Endothelial cell of umbilical vein (primary cell): ENCODE results near the gene ACSL4. TPM values are rescaled to one million over a fixed set of nuclear protein-coding genes. Genes with fewer than 3 reads are reported as not detected.
A peak's percentile ranks its signal among the peaks of the same experiment; 100 is the strongest.

Source experiments
- Bru-seq: library from RNA; stranded (reverse); fragments of 400-500 nt; gene quantifications from one replicate; lab custom pipeline; 2021; lab: Mats Ljungman, UMichigan
- BruChase-seq, 2 experiments: library from RNA; stranded (reverse); fragments of 400-500 nt; gene quantifications; one replicate each; lab custom pipeline; 2021; lab: Mats Ljungman, UMichigan
- BruUV-seq: library from RNA; stranded (reverse); fragments of 400-500 nt; replicated peaks from 2 replicates; lab custom pipeline; 2021; lab: Mats Ljungman, UMichigan
- CTCF ChIA-PET: fragments of 300-600, 350-600 bp; sonication (Branson Sonifier 250); formaldehyde crosslinking; loops from one replicate; lab custom pipeline; 2021; ENCODE audit warnings: antibody characterized with exemption, inconsistent platforms; lab: Charles Lee
- POLR2A ChIA-PET: fragments of 300-600, 350-600 bp; sonication (Branson Sonifier 250); formaldehyde crosslinking; loops from one replicate; lab custom pipeline; 2021; ENCODE audit warnings: antibody characterized with exemption, inconsistent platforms; lab: Charles Lee
- DNase-seq: peaks from one replicate; pipeline ENCODE4 v3.0.0-alpha.2; 2011; ENCODE audit warnings: low read depth, low spot score
- FAIRE-seq: peaks from 2 replicates; lab custom pipeline; 2011; peaks lifted over from hg19 to GRCh38; lab: Jason Lieb, UNC
- H2AFZ ChIP-seq: 2 replicates; pipeline ENCODE4 v1.6.0; 2012; ENCODE audit warnings: low read depth, low read length, control low read depth, inconsistent platforms
- H3K27ac ChIP-seq: 2 replicates; pipeline ENCODE4 v1.5.1; 2011; ENCODE audit warnings: low read depth, mild to moderate bottlenecking, control low read depth, low read length, moderate library complexity; ENCODE audit not compliant: insufficient read depth
- H3K27me3 ChIP-seq, 2 experiments: 2 replicates each; pipeline versions ENCODE4 v1.6.0 to v1.6.1; 2011; ENCODE audit warnings: low read length in 2 of 2, mixed read lengths in 1 of 2; ENCODE audit not compliant: control insufficient read depth in 2 of 2, insufficient read depth in 2 of 2
- H3K36me3 ChIP-seq, 2 experiments: 2 replicates in 1 of 2; 3 replicates in 1 of 2; pipeline ENCODE4 v1.5.1; 2011; ENCODE audit warnings: low read length in 2 of 2, mild to moderate bottlenecking in 1 of 2, moderate library complexity in 1 of 2; ENCODE audit not compliant: control insufficient read depth in 2 of 2, insufficient read depth in 2 of 2; ENCODE audit errors: extremely low read depth in 1 of 2
- H3K4me1 ChIP-seq: 3 replicates; pipeline ENCODE4 v1.5.1; 2011; ENCODE audit warnings: mild to moderate bottlenecking, low read length; ENCODE audit not compliant: control insufficient read depth, insufficient read depth; ENCODE audit errors: extremely low read depth
- H3K4me2 ChIP-seq: 2 replicates; pipeline ENCODE4 v1.6.1; 2011; ENCODE audit warnings: low read length, control low read depth, mixed read lengths; ENCODE audit not compliant: insufficient read depth
- H3K4me3 ChIP-seq, 3 experiments: fragments of 200-600 bp in 1 of 3; sonication (generic), shearing (Covaris generic) in 1 of 3; replicated peaks in 1 of 3; 2 replicates each; pipeline ENCODE4 v1.5.1; 2011 to 2016; ENCODE audit warnings: control low read depth in 3 of 3, low read length in 3 of 3, mild to moderate bottlenecking in 2 of 3, inconsistent platforms in 1 of 3, low read depth in 1 of 3, moderate library complexity in 1 of 3; ENCODE audit not compliant: insufficient read depth in 1 of 3
- H3K79me2 ChIP-seq: 2 replicates; pipeline ENCODE4 v1.6.0; 2012; ENCODE audit warnings: low read length, inconsistent platforms; ENCODE audit not compliant: control insufficient read depth, insufficient read depth
- H3K9ac ChIP-seq: replicated peaks from 2 replicates; pipeline ENCODE3; 2011; ENCODE audit warnings: low read length, control low read depth; ENCODE audit not compliant: insufficient read depth; ENCODE audit errors: extremely low read depth
- H3K9me1 ChIP-seq: replicated peaks from 3 replicates; pipeline ENCODE4 v1.6.0; 2011; ENCODE audit warnings: mild to moderate bottlenecking, low read length; ENCODE audit not compliant: control insufficient read depth, insufficient read depth; ENCODE audit errors: extremely low read depth
- H3K9me3 ChIP-seq: replicated peaks from 2 replicates; pipeline ENCODE4 v1.5.1; 2012; ENCODE audit warnings: low read length, inconsistent platforms; ENCODE audit not compliant: control insufficient read depth, insufficient read depth
- H4K20me1 ChIP-seq: replicated peaks from 2 replicates; pipeline ENCODE3; 2011; ENCODE audit warnings: mild to moderate bottlenecking, low read length; ENCODE audit not compliant: control insufficient read depth, insufficient read depth; ENCODE audit errors: extremely low read depth
- POLR2A ChIP-seq: IDR thresholded peaks from 2 replicates; pipeline ENCODE4 v1.6.1; 2012; ENCODE audit warnings: low read depth, mild to moderate bottlenecking, control low read depth, low read length
- POLR2AphosphoS5 ChIP-seq: IDR thresholded peaks from 2 replicates; pipeline ENCODE4 v1.6.1; 2012; ENCODE audit warnings: low read depth, mild to moderate bottlenecking, control low read depth, low read length, moderate library complexity; ENCODE audit not compliant: insufficient read depth
- dilution Hi-C: fragments of 300-500 bp; cut with MboI; formaldehyde crosslinking; loops from one replicate; pipeline ENCODE4 v1.15.0; 2019; ENCODE audit warnings: low sequenced_read_pairs; ENCODE audit not compliant: extremely low pct_ligation_motif_present
- intact Hi-C: fragments of 100-400 bp; cut with micrococcal nuclease; formaldehyde crosslinking; loops from one replicate; pipeline ENCODE4 v1.10.0; 2022
- long read RNA-seq: library from polyadenylated mRNA; stranded (forward); transcript quantifications from one replicate; pipeline ENCODE4 v2.0.0, GENCODE V29; 2021
- polyA minus RNA-seq, 3 experiments: library from RNA; depleted of rRNA, polyadenylated mRNA; stranded (reverse); fragments of >200 nt; gene quantifications; 1 replicate in 1 of 3; 2 replicates in 2 of 3; pipeline ENCODE4 v1.2.3, GENCODE V29; 2011
- polyA plus RNA-seq, 4 experiments: library from polyadenylated mRNA; depleted of rRNA in 3 of 4; stranded (reverse) in 3 of 4; unstranded in 1 of 4; fragments of >200 nt; gene quantifications; 2 replicates each; pipeline versions ENCODE4 v1.2.1 to v1.2.3, GENCODE V29; 2011 to 2012; ENCODE audit warnings: missing spikeins in 1 of 4
- total RNA-seq: library from RNA; stranded (reverse); gene quantifications from 2 replicates; pipeline ENCODE4 v1.2.3, GENCODE V29; 2021
- TF ChIP-seq, protein P1 (sequence below), 2 donors: IDR thresholded peaks; 1 replicate in 1 of 2; 2 replicates in 1 of 2; pipeline ENCODE4 v1.5.1; 2011; ENCODE audit warnings: low read length in 2 of 2, mild to moderate bottlenecking in 2 of 2, moderate library complexity in 2 of 2, control low read depth in 1 of 2, inconsistent platforms in 1 of 2, low read depth in 1 of 2; ENCODE audit not compliant: insufficient read depth in 1 of 2; ENCODE audit errors: extremely low read depth in 1 of 2

ACSL4 gene
- total RNA-seq: 85.5 and 88.9 TPM in 2 replicates
- polyA plus RNA-seq: 16.1 and 20.7 TPM in 2 replicates
- 24.8 and 24.9 TPM in 2 replicates for polyA plus RNA-seq (2011; cell fraction: cytosol; rRNA removed)
- 28.2 and 33.4 TPM in 2 replicates for polyA plus RNA-seq (2011; cell fraction: nucleus; rRNA removed)
- 49.5 and 76.1 TPM in 2 replicates for polyA plus RNA-seq (2012)
- polyA minus RNA-seq: 83.0 and 105 TPM in 2 replicates
- polyA minus RNA-seq (2011; cell fraction: cytosol; rRNA and poly(A)+ RNA removed): 29.6 TPM
- 40.5 and 53.7 TPM in 2 replicates for polyA minus RNA-seq (2011; cell fraction: nucleus; rRNA and poly(A)+ RNA removed)
- Bru-seq, nascent RNA: percentile 92 among the genes with signal in this experiment
- percentile 94 among the genes with signal in this experiment for BruChase-seq, experiment 1, labeled RNA remaining after a 6-hour chase
- percentile 94 among the genes with signal in this experiment for BruChase-seq, experiment 2, labeled RNA remaining after a 2-hour chase
- long read RNA-seq, full-length matches to known transcripts: 7 of 74 reads
- long read RNA-seq, partial matches to known transcripts: 19 of 74 reads
- long read RNA-seq, other reads (novel, unspliced or antisense): 48 of 74 reads

DNA sequence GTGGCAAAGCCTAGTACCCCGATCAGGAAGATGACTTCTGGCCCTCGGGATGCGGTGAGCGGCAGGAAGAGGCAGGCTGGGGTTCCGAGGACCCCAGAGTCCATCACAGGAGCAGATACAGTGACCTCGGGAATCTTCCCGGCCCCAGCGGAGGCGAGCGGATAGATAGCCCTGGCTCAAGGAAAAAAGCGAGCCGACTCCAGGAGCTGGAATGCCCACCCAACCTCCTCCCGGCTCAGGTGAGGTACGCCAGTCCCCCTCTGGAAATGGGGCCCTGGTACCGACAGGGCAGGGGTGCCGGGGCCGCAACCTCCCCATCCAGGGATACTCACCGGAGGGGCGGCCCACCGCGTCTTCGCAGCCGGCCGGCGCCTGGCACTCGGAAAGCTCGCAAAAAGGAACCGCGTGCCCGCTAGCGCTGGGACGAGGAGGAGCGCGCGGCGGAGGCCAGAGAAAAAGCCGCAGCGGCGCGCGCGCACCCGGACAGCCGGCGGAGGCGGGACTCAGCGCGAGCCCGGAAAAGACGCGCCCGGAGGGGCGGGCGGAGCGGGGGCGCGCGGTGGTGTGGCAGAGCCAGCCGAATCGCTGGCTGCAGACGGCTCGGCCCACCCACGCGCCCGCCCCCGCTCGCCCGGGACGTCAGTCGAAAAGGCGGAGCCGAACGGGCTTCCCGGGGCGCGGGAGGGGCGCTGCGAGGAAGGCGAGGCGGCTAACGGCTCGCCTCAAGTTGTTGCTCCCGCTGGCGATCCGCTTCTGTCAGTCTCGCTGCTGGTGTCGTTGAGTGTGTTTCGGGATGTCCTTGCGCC lies at the start of gene ACSL4:
TSS of gene ACSL4 (minus strand) at position 451 of the 806 bp plus-strand sequence. CDS start 49,894 bp downstream, outside the sequence.
- dilution Hi-C loops (no loop called here), intact Hi-C loops (loop anchor here (1.0 to 10.0 kb wide), 5 partner anchors 20 to 586 kb away; partner anchors contain the start of genes AMMECR1 and NXT2)
- H3K9ac ChIP-seq: peak within 1 kb of the TSS; percentile 96
- H3K4me3 ChIP-seq: peak within 1 kb of the TSS; percentile 58 to 86 (median 70)
- H3K9me3 ChIP-seq: no peaks in the 10 kb centered on the region
- TF ChIP-seq POLR2A: peak; percentile 83
- TF ChIP-seq POLR2AphosphoS5: peak; percentile 50
- TF ChIP-seq, protein P1, sequence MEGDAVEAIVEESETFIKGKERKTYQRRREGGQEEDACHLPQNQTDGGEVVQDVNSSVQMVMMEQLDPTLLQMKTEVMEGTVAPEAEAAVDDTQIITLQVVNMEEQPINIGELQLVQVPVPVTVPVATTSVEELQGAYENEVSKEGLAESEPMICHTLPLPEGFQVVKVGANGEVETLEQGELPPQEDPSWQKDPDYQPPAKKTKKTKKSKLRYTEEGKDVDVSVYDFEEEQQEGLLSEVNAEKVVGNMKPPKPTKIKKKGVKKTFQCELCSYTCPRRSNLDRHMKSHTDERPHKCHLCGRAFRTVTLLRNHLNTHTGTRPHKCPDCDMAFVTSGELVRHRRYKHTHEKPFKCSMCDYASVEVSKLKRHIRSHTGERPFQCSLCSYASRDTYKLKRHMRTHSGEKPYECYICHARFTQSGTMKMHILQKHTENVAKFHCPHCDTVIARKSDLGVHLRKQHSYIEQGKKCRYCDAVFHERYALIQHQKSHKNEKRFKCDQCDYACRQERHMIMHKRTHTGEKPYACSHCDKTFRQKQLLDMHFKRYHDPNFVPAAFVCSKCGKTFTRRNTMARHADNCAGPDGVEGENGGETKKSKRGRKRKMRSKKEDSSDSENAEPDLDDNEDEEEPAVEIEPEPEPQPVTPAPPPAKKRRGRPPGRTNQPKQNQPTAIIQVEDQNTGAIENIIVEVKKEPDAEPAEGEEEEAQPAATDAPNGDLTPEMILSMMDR (IDR thresholded peaks at IDR 0.05; ENCODE audit: extremely low read depth in 1 of 2, insufficient read depth in 1 of 2, low read depth in 1 of 2, low read length in 2 of 2): no peak
- H3K27ac ChIP-seq: peak within 1 kb of the TSS; percentile 89
- ChIA-PET CTCF (interaction anchor here (1.9 to 4.7 kb wide), 3 partner anchors 18 to 124 kb away, joined by 5 to 42 read pairs (median 22); no protein-coding TSS in a partner anchor), POLR2A (interaction anchor here (1.2 to 1.7 kb wide), 2 partner anchors 19 to 124 kb away, joined by 4 to 5 read pairs; no protein-coding TSS in a partner anchor)
- no peaks in the 10 kb centered on the region for H3K36me3 ChIP-seq
- DNase-seq (peak; percentile 82), FAIRE-seq (peak; percentile 42)
- H4K20me1 ChIP-seq: peaks cover 3% of the 10 kb centered on the region
- peak within 1 kb of the TSS; percentile 98 for H3K4me2 ChIP-seq
- no peaks in the 10 kb centered on the region for H3K9me1 ChIP-seq
- peaks cover 47% of the 10 kb centered on the region for H3K79me2 ChIP-seq
- BruUV-seq: TSS peak; percentile 40
- H3K4me1 ChIP-seq: peaks cover 27% of the 10 kb centered on the region
- H3K27me3 ChIP-seq: no peaks in the 10 kb centered on the region
- peak within 1 kb of the TSS; percentile 32 for H2AFZ ChIP-seq
